ENCODE results near the gene FARSB. TPM values are rescaled to one million over a fixed set of nuclear protein-coding genes. Genes with fewer than 3 reads are reported as not detected.

Gene FARSB
- total RNA-seq, result 14.8 to 23.7 TPM (median 15.5 TPM) in 3 replicates
- long read RNA-seq, transcript FARSB-201 (17 exons, 3,369 nt), result major isoform, 43 of 57 reads
- long read RNA-seq, partial matches to known transcripts, result 2 of 57 reads
- long read RNA-seq, other reads (novel, unspliced or antisense), result 12 of 57 reads

GRCh38 chr2:222655787-222656525, at the start of gene FARSB:
TSS of gene FARSB (minus strand) at chr2:222656092. CDS start at chr2:222656073, 19 bp downstream.
- H3K36me3 Mint-ChIP-seq (ENCODE audit: low read depth), result no peaks in the 10 kb centered on the region
- TF ChIP-seq, protein P1, sequence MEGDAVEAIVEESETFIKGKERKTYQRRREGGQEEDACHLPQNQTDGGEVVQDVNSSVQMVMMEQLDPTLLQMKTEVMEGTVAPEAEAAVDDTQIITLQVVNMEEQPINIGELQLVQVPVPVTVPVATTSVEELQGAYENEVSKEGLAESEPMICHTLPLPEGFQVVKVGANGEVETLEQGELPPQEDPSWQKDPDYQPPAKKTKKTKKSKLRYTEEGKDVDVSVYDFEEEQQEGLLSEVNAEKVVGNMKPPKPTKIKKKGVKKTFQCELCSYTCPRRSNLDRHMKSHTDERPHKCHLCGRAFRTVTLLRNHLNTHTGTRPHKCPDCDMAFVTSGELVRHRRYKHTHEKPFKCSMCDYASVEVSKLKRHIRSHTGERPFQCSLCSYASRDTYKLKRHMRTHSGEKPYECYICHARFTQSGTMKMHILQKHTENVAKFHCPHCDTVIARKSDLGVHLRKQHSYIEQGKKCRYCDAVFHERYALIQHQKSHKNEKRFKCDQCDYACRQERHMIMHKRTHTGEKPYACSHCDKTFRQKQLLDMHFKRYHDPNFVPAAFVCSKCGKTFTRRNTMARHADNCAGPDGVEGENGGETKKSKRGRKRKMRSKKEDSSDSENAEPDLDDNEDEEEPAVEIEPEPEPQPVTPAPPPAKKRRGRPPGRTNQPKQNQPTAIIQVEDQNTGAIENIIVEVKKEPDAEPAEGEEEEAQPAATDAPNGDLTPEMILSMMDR (IDR thresholded peaks at IDR 0.05), result no peak
- H3K27me3 Mint-ChIP-seq (ENCODE audit: low read depth), result no peaks in the 10 kb centered on the region
- H3K9me3 Mint-ChIP-seq (ENCODE audit: low read depth), result no peaks in the 10 kb centered on the region
- DNase-seq (ENCODE audit: low spot score), result peak; percentile 97
- H3K27ac Mint-ChIP-seq (ENCODE audit: unreplicated experiment), result peak within 1 kb of the TSS; percentile 99
- peaks cover 28% of the 10 kb centered on the region for H3K4me1 Mint-ChIP-seq (ENCODE audit: low read depth)
- peak within 1 kb of the TSS; percentile 99 for H3K4me3 Mint-ChIP-seq (ENCODE audit: unreplicated experiment)

DNA sequence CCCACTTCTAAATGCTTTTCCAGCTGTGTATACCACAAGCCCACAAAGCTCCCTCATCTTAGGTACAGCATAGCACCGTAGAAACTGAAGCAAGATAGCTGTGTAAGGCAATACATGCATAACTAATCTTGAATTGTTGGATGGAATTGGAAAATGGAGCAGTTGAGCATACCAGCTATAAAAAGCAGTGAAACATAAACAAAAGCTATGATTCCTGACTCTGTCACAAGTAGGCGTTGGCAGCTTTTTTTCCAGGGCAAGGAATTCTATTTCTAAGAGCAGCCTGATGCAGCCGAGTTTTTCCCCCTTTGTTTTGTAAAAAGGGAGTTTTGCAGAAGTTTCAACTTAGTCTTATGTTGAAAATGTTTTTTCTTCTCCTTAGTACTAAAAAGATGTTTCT, 48.0 kb upstream of the FARSB start:
- H3K4me1 Mint-ChIP-seq (ENCODE audit: low read depth), result peaks cover 49% of the 10 kb centered on the region
- peak overlapping the region; percentile 42 for H3K27ac Mint-ChIP-seq (ENCODE audit: unreplicated experiment)
- no peaks in the 10 kb centered on the region for H3K27me3 Mint-ChIP-seq (ENCODE audit: low read depth)
- no peak overlapping the region for H3K4me3 Mint-ChIP-seq (ENCODE audit: unreplicated experiment)
- H3K36me3 Mint-ChIP-seq (ENCODE audit: low read depth), result no peaks in the 10 kb centered on the region
- TF ChIP-seq, protein P1 (IDR thresholded peaks at IDR 0.05), result peak; percentile 15
- H3K9me3 Mint-ChIP-seq (ENCODE audit: low read depth), result no peaks in the 10 kb centered on the region
- DNase-seq (ENCODE audit: low spot score), result no peak

- Mint-ChIP-seq H3K27me3 (ENCODE audit: low read depth) (no peaks in the 10 kb centered on the region), H3K4me3 (ENCODE audit: unreplicated experiment) (no peak overlapping the region), H3K27ac (ENCODE audit: unreplicated experiment) (no peak overlapping the region), H3K9me3 (ENCODE audit: low read depth) (no peaks in the 10 kb centered on the region), H3K36me3 (ENCODE audit: low read depth) (no peaks in the 10 kb centered on the region), H3K4me1 (ENCODE audit: low read depth) (peaks cover 47% of the 10 kb centered on the region)
- TF ChIP-seq, protein P1 (IDR thresholded peaks at IDR 0.05), result no peak
- no peak for DNase-seq (ENCODE audit: low spot score)
These were observed 47.2 kb upstream of the FARSB start for GRCh38 chr2:222703091-222703490.

DNA sequence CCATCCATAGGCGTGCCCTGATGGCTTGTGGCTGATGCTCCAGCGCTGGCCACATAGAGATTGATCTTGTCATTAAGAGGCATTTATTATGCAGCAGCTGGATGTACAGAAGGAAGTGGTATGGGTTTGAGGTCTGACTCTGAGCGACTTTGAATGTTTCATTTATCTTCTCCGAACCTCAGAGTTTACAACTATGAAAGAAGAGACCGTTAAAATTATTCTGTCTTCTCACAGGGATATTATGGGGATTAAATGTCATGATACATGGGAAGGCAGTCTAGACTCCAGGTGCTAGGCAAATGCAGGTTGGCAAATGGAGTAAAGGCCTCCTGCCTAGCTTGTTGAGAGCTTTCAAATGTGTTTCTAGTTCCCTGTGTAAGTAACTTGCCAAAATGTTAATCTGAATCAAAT, 45.8 kb upstream of the FARSB start:
- Mint-ChIP-seq H3K4me1 (ENCODE audit: low read depth) (peaks cover 34% of the 10 kb centered on the region), H3K27ac (ENCODE audit: unreplicated experiment) (no peak overlapping the region), H3K36me3 (ENCODE audit: low read depth) (no peaks in the 10 kb centered on the region), H3K4me3 (ENCODE audit: unreplicated experiment) (no peak overlapping the region), H3K27me3 (ENCODE audit: low read depth) (no peaks in the 10 kb centered on the region), H3K9me3 (ENCODE audit: low read depth) (no peaks in the 10 kb centered on the region)
- TF ChIP-seq, protein P1 (IDR thresholded peaks at IDR 0.05), result no peak
- DNase-seq (ENCODE audit: low spot score), result no peak

- H3K27me3 Mint-ChIP-seq (ENCODE audit: low read depth), result no peaks in the 10 kb centered on the region
- no peak overlapping the region for H3K27ac Mint-ChIP-seq (ENCODE audit: unreplicated experiment)
- no peak overlapping the region for H3K4me3 Mint-ChIP-seq (ENCODE audit: unreplicated experiment)
- no peaks in the 10 kb centered on the region for H3K9me3 Mint-ChIP-seq (ENCODE audit: low read depth)
- no peak for DNase-seq (ENCODE audit: low spot score)
- no peaks in the 10 kb centered on the region for H3K36me3 Mint-ChIP-seq (ENCODE audit: low read depth)
- TF ChIP-seq, protein P1 (IDR thresholded peaks at IDR 0.05), result no peak
- peaks cover 29% of the 10 kb centered on the region for H3K4me1 Mint-ChIP-seq (ENCODE audit: low read depth)
These were observed 45.3 kb upstream of the FARSB start for GRCh38 chr2:222701233-222701632.
